ENCODE data around the gene ODAD3. TPM values are rescaled to one million over a fixed set of nuclear protein-coding genes. Genes with fewer than 3 reads are reported as not detected.

ODAD3 gene
- total RNA-seq, 1 experiment from 2014 or later, result 1.9 TPM

- CTCF ChIA-PET, result no interaction called here
- H3K4me3 ChIP-seq (ENCODE audit: low read depth in 2 of 2, low read length in 2 of 2), result no peak overlapping the region
- no peak for TF ChIP-seq POLR2AphosphoS5 (IDR thresholded peaks at IDR 0.05; ENCODE audit: low read depth, low read length)
- TF ChIP-seq SIN3A (IDR thresholded peaks at IDR 0.05; ENCODE audit: borderline replicate concordance, insufficient read depth, low read depth, low read length), result no peak
- TF ChIP-seq REST (IDR thresholded peaks at IDR 0.05; ENCODE audit: insufficient read depth in 1 of 2, low read depth in 2 of 2, low read length in 1 of 2), result no peak
- TF ChIP-seq CTCF (IDR thresholded peaks at IDR 0.05), result peak; percentile 82
- TF ChIP-seq TCF7L2 (IDR thresholded peaks at IDR 0.05; ENCODE audit: low read depth, low read length), result no peak
These were observed 56.4 kb downstream of the ODAD3 start for GRCh38 chr19:11378319-11379189.

GRCh38 chr19:11377756-11378155 is 57.2 kb downstream of the ODAD3 start:
- Histone ChIP-seq H3K9me3 (ENCODE audit: control insufficient read depth, insufficient read depth, low read depth, low read length) (no peaks in the 10 kb centered on the region), H3K4me3 (ENCODE audit: low read depth in 2 of 2, low read length in 2 of 2) (no peak overlapping the region), H3K27me3 (ENCODE audit: control insufficient read depth, insufficient read depth, low read length) (no peaks in the 10 kb centered on the region), H3K36me3 (ENCODE audit: control insufficient read depth, insufficient read depth, low read length) (no peaks in the 10 kb centered on the region), H3K27ac (ENCODE audit: low read length) (peak overlapping the region; percentile 11), H3K4me1 (ENCODE audit: control insufficient read depth, insufficient read depth, low read length) (peaks cover 35% of the 10 kb centered on the region)
- TF ChIP-seq CTCF (IDR thresholded peaks at IDR 0.05) (no peak), SIN3A (IDR thresholded peaks at IDR 0.05; ENCODE audit: borderline replicate concordance, insufficient read depth, low read depth, low read length) (no peak), TCF7L2 (IDR thresholded peaks at IDR 0.05; ENCODE audit: low read depth, low read length) (no peak)
- intact Hi-C loops (cut with micrococcal nuclease; ENCODE audit: unreplicated experiment) (no loop called here), in situ Hi-C loops (cut with HindIII; ENCODE audit: low pct_unique_long_range_greater_than_20kb, low sequenced_read_pairs) (no loop called here)
- no peak for ATAC-seq
- no peak for DNase-seq (ENCODE audit: low read depth, low spot score)
- CTCF ChIA-PET, result interaction anchor here (0.7 kb wide), 1 partner anchor 232 kb away, joined by 5 read pairs; no protein-coding TSS in a partner anchor
- POLR2A ChIA-PET, result interaction anchor here (0.6 kb wide), 2 partner anchors 151 to 174 kb away, joined by 5 to 9 read pairs; partner anchors contain the start of gene ECSIT
- BruUV-seq (replicated peaks), result no TSS peak

More at GRCh38 chr19:11378319-11379189, 56.4 kb downstream of the ODAD3 start:
- DNase-seq (ENCODE audit: low read depth, low spot score) (no peak), ATAC-seq (no peak)
- Histone ChIP-seq H3K4me1 (ENCODE audit: control insufficient read depth, insufficient read depth, low read length) (peaks cover 35% of the 10 kb centered on the region), H3K36me3 (ENCODE audit: control insufficient read depth, insufficient read depth, low read length) (no peaks in the 10 kb centered on the region), H3K9me3 (ENCODE audit: control insufficient read depth, insufficient read depth, low read depth, low read length) (no peaks in the 10 kb centered on the region), H3K27me3 (ENCODE audit: control insufficient read depth, insufficient read depth, low read length) (no peaks in the 10 kb centered on the region), H3K27ac (ENCODE audit: low read length) (peak overlapping the region; percentile 11)
- in situ Hi-C loops (cut with HindIII; ENCODE audit: low pct_unique_long_range_greater_than_20kb, low sequenced_read_pairs), result no loop called here
- intact Hi-C loops (cut with micrococcal nuclease; ENCODE audit: unreplicated experiment), result no loop called here
- BruUV-seq (replicated peaks), result TSS peak; percentile 56
- POLR2A ChIA-PET, result interaction anchor here (0.6 kb wide), 2 partner anchors 150 to 175 kb away, joined by 5 to 9 read pairs; partner anchors contain the start of gene ECSIT
